Endothelial cell of umbilical vein (primary cell): Measurements from ENCODE around the gene MATK. TPM values are rescaled to one million over a fixed set of nuclear protein-coding genes. Genes with fewer than 3 reads are reported as not detected.

ENCODE experiments used
- BruUV-seq: library from RNA; stranded (reverse); fragments of 400-500 nt; replicated peaks from 2 replicates; lab custom pipeline; 2021; lab: Mats Ljungman, UMichigan
- CTCF ChIA-PET: fragments of 300-600, 350-600 bp; sonication (Branson Sonifier 250); formaldehyde crosslinking; loops from one replicate; lab custom pipeline; 2021; ENCODE audit warnings: antibody characterized with exemption, inconsistent platforms; lab: Charles Lee
- POLR2A ChIA-PET: fragments of 300-600, 350-600 bp; sonication (Branson Sonifier 250); formaldehyde crosslinking; loops from one replicate; lab custom pipeline; 2021; ENCODE audit warnings: antibody characterized with exemption, inconsistent platforms; lab: Charles Lee
- DNase-seq: peaks from one replicate; pipeline ENCODE4 v3.0.0-alpha.2; 2011; ENCODE audit warnings: low read depth, low spot score
- FAIRE-seq: peaks from 2 replicates; lab custom pipeline; 2011; peaks lifted over from hg19 to GRCh38; lab: Jason Lieb, UNC
- H2AFZ ChIP-seq: 2 replicates; pipeline ENCODE4 v1.6.0; 2012; ENCODE audit warnings: low read depth, low read length, control low read depth, inconsistent platforms
- H3K27ac ChIP-seq: 2 replicates; pipeline ENCODE4 v1.5.1; 2011; ENCODE audit warnings: low read depth, mild to moderate bottlenecking, control low read depth, low read length, moderate library complexity; ENCODE audit not compliant: insufficient read depth
- H3K27me3 ChIP-seq, 2 experiments: 2 replicates each; pipeline versions ENCODE4 v1.6.0 to v1.6.1; 2011; ENCODE audit warnings: low read length in 2 of 2, mixed read lengths in 1 of 2; ENCODE audit not compliant: control insufficient read depth in 2 of 2, insufficient read depth in 2 of 2
- H3K36me3 ChIP-seq, 2 experiments: 2 replicates in 1 of 2; 3 replicates in 1 of 2; pipeline ENCODE4 v1.5.1; 2011; ENCODE audit warnings: low read length in 2 of 2, mild to moderate bottlenecking in 1 of 2, moderate library complexity in 1 of 2; ENCODE audit not compliant: control insufficient read depth in 2 of 2, insufficient read depth in 2 of 2; ENCODE audit errors: extremely low read depth in 1 of 2
- H3K4me1 ChIP-seq: 3 replicates; pipeline ENCODE4 v1.5.1; 2011; ENCODE audit warnings: mild to moderate bottlenecking, low read length; ENCODE audit not compliant: control insufficient read depth, insufficient read depth; ENCODE audit errors: extremely low read depth
- H3K4me2 ChIP-seq: 2 replicates; pipeline ENCODE4 v1.6.1; 2011; ENCODE audit warnings: low read length, control low read depth, mixed read lengths; ENCODE audit not compliant: insufficient read depth
- H3K4me3 ChIP-seq, 3 experiments: fragments of 200-600 bp in 1 of 3; sonication (generic), shearing (Covaris generic) in 1 of 3; replicated peaks in 1 of 3; 2 replicates each; pipeline ENCODE4 v1.5.1; 2011 to 2016; ENCODE audit warnings: control low read depth in 3 of 3, low read length in 3 of 3, mild to moderate bottlenecking in 2 of 3, inconsistent platforms in 1 of 3, low read depth in 1 of 3, moderate library complexity in 1 of 3; ENCODE audit not compliant: insufficient read depth in 1 of 3
- H3K79me2 ChIP-seq: 2 replicates; pipeline ENCODE4 v1.6.0; 2012; ENCODE audit warnings: low read length, inconsistent platforms; ENCODE audit not compliant: control insufficient read depth, insufficient read depth
- H3K9ac ChIP-seq: replicated peaks from 2 replicates; pipeline ENCODE3; 2011; ENCODE audit warnings: low read length, control low read depth; ENCODE audit not compliant: insufficient read depth; ENCODE audit errors: extremely low read depth
- H3K9me1 ChIP-seq: replicated peaks from 3 replicates; pipeline ENCODE4 v1.6.0; 2011; ENCODE audit warnings: mild to moderate bottlenecking, low read length; ENCODE audit not compliant: control insufficient read depth, insufficient read depth; ENCODE audit errors: extremely low read depth
- H3K9me3 ChIP-seq: replicated peaks from 2 replicates; pipeline ENCODE4 v1.5.1; 2012; ENCODE audit warnings: low read length, inconsistent platforms; ENCODE audit not compliant: control insufficient read depth, insufficient read depth
- H4K20me1 ChIP-seq: replicated peaks from 2 replicates; pipeline ENCODE3; 2011; ENCODE audit warnings: mild to moderate bottlenecking, low read length; ENCODE audit not compliant: control insufficient read depth, insufficient read depth; ENCODE audit errors: extremely low read depth
- EZH2 ChIP-seq: IDR thresholded peaks from 2 replicates; pipeline ENCODE4 v1.6.1; 2012; ENCODE audit warnings: borderline replicate concordance, low read depth, mild to moderate bottlenecking, moderate library complexity, low read length, inconsistent platforms; ENCODE audit not compliant: severe bottlenecking
- FOS ChIP-seq: IDR thresholded peaks from 2 replicates; pipeline ENCODE4 v1.6.1; 2011; ENCODE audit warnings: mild to moderate bottlenecking, low read length, moderate library complexity, borderline replicate concordance; ENCODE audit not compliant: insufficient read depth
- GATA2 ChIP-seq: IDR thresholded peaks from 2 replicates; pipeline ENCODE4 v1.7.0; 2011; ENCODE audit warnings: low read depth, mild to moderate bottlenecking, moderate library complexity, mixed read lengths, low read length; ENCODE audit not compliant: insufficient read length, insufficient read depth
- JUN ChIP-seq: IDR thresholded peaks from 2 replicates; pipeline ENCODE4 v1.6.1; 2011; ENCODE audit warnings: borderline replicate concordance, low read depth; ENCODE audit not compliant: insufficient read length, insufficient read depth
- MYC ChIP-seq: IDR thresholded peaks from one replicate; pipeline ENCODE4 v1.6.1; 2011; ENCODE audit warnings: mild to moderate bottlenecking, low read depth, low read length
- POLR2A ChIP-seq: IDR thresholded peaks from 2 replicates; pipeline ENCODE4 v1.6.1; 2012; ENCODE audit warnings: low read depth, mild to moderate bottlenecking, control low read depth, low read length
- POLR2AphosphoS5 ChIP-seq: IDR thresholded peaks from 2 replicates; pipeline ENCODE4 v1.6.1; 2012; ENCODE audit warnings: low read depth, mild to moderate bottlenecking, control low read depth, low read length, moderate library complexity; ENCODE audit not compliant: insufficient read depth
- dilution Hi-C: fragments of 300-500 bp; cut with MboI; formaldehyde crosslinking; loops from one replicate; pipeline ENCODE4 v1.15.0; 2019; ENCODE audit warnings: low sequenced_read_pairs; ENCODE audit not compliant: extremely low pct_ligation_motif_present
- intact Hi-C: fragments of 100-400 bp; cut with micrococcal nuclease; formaldehyde crosslinking; loops from one replicate; pipeline ENCODE4 v1.10.0; 2022
- polyA plus RNA-seq, 4 experiments: library from polyadenylated mRNA; depleted of rRNA in 3 of 4; stranded (reverse) in 3 of 4; unstranded in 1 of 4; fragments of >200 nt; gene quantifications; 2 replicates each; pipeline versions ENCODE4 v1.2.1 to v1.2.3, GENCODE V29; 2011 to 2012; ENCODE audit warnings: missing spikeins in 1 of 4
- total RNA-seq: library from RNA; stranded (reverse); gene quantifications from 2 replicates; pipeline ENCODE4 v1.2.3, GENCODE V29; 2021
- TF ChIP-seq, protein P1 (sequence below): IDR thresholded peaks from 2 replicates; pipeline ENCODE4 v1.6.1; 2011; ENCODE audit not compliant: insufficient read depth, insufficient read length
- TF ChIP-seq, protein P2 (sequence below), 2 donors: IDR thresholded peaks; 1 replicate in 1 of 2; 2 replicates in 1 of 2; pipeline ENCODE4 v1.5.1; 2011; ENCODE audit warnings: low read length in 2 of 2, mild to moderate bottlenecking in 2 of 2, moderate library complexity in 2 of 2, control low read depth in 1 of 2, inconsistent platforms in 1 of 2, low read depth in 1 of 2; ENCODE audit not compliant: insufficient read depth in 1 of 2; ENCODE audit errors: extremely low read depth in 1 of 2

The MATK gene
- total and polyA plus RNA-seq, 2 donors (not counting 3 experiments of a cell fraction or from before 2014, with no cell fraction given): not detected

- POLR2A ChIA-PET: no interaction called here
- FAIRE-seq: no peak
- no TSS peak for BruUV-seq
Measured at GRCh38 chr19:3732108-3732507, 54.1 kb downstream of the MATK start.

More at GRCh38 chr19:3732108-3732507, 54.1 kb downstream of the MATK start:
- no peak overlapping the region for H3K4me3 ChIP-seq
- no peaks in the 10 kb centered on the region for H3K27me3 ChIP-seq
- no peaks in the 10 kb centered on the region for H3K9me3 ChIP-seq
- intact Hi-C loops (no loop called here), dilution Hi-C loops (no loop called here)
- no peak overlapping the region for H3K4me2 ChIP-seq
- H3K9ac ChIP-seq: no peak overlapping the region
- no peak overlapping the region for H3K27ac ChIP-seq
- H3K36me3 ChIP-seq: no peaks in the 10 kb centered on the region
- TF ChIP-seq EZH2 (no peak), POLR2A (no peak), GATA2 (no peak), JUN (no peak), MYC (no peak), FOS (no peak), POLR2AphosphoS5 (no peak)
- TF ChIP-seq, protein P1, sequence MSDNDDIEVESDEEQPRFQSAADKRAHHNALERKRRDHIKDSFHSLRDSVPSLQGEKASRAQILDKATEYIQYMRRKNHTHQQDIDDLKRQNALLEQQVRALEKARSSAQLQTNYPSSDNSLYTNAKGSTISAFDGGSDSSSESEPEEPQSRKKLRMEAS: no peak
- TF ChIP-seq, protein P2, sequence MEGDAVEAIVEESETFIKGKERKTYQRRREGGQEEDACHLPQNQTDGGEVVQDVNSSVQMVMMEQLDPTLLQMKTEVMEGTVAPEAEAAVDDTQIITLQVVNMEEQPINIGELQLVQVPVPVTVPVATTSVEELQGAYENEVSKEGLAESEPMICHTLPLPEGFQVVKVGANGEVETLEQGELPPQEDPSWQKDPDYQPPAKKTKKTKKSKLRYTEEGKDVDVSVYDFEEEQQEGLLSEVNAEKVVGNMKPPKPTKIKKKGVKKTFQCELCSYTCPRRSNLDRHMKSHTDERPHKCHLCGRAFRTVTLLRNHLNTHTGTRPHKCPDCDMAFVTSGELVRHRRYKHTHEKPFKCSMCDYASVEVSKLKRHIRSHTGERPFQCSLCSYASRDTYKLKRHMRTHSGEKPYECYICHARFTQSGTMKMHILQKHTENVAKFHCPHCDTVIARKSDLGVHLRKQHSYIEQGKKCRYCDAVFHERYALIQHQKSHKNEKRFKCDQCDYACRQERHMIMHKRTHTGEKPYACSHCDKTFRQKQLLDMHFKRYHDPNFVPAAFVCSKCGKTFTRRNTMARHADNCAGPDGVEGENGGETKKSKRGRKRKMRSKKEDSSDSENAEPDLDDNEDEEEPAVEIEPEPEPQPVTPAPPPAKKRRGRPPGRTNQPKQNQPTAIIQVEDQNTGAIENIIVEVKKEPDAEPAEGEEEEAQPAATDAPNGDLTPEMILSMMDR (IDR thresholded peaks at IDR 0.05; ENCODE audit: extremely low read depth in 1 of 2, insufficient read depth in 1 of 2, low read depth in 1 of 2, low read length in 2 of 2): no peak
- no peaks in the 10 kb centered on the region for H4K20me1 ChIP-seq
- no peaks in the 10 kb centered on the region for H3K9me1 ChIP-seq
- no peak overlapping the region for H2AFZ ChIP-seq
- DNase-seq: no peak
- no peaks in the 10 kb centered on the region for H3K4me1 ChIP-seq
- CTCF ChIA-PET: interaction anchor here (0.9 to 1.2 kb wide), 2 partner anchors 15 to 24 kb away, joined by 3 read pairs; no protein-coding TSS in a partner anchor
- H3K79me2 ChIP-seq: no peaks in the 10 kb centered on the region
